ENCODE results near the gene SH3PXD2B. TPM values are rescaled to one million over a fixed set of nuclear protein-coding genes. Genes with fewer than 3 reads are reported as not detected.

Gene SH3PXD2B
- polyA plus RNA-seq, 3 donors, result 0.19 to 0.77 (median 0.31) TPM

GRCh38 chr5:172336264-172336663 is 118.1 kb downstream of the SH3PXD2B start:
- no peaks in the 10 kb centered on the region for H3K9me3 Mint-ChIP-seq
- no peak overlapping the region for H3K27ac ChIP-seq (ENCODE audit: low read depth in 1 of 2, low read length in 2 of 2)
- H3K4me2 ChIP-seq (replicated peaks; ENCODE audit: extremely low read depth, low read length, poor library complexity, severe bottlenecking), result no peak overlapping the region
- H3K4me3 Mint-ChIP-seq, result no peak overlapping the region
- no peaks in the 10 kb centered on the region for H3K36me3 ChIP-seq (replicated peaks in 1 of 2; ENCODE audit: control insufficient read depth in 1 of 2, insufficient read depth in 2 of 2, low read length in 2 of 2)
- intact Hi-C loops (cut with micrococcal nuclease), result no loop called here
- H3K4me1 ChIP-seq (ENCODE audit: control insufficient read depth in 1 of 2, insufficient read depth in 2 of 2, low read length in 2 of 2), result no peaks in the 10 kb centered on the region
- 66% methylated on average over 10 of the region's 10 CpGs for WGBS (ENCODE audit: insufficient coverage)
- no peak for TF ChIP-seq CTCF (IDR thresholded peaks at IDR 0.05)
- H3K36me3 Mint-ChIP-seq, result no peaks in the 10 kb centered on the region
- H3K9ac ChIP-seq (ENCODE audit: insufficient read depth, low read length, poor library complexity, severe bottlenecking), result no peak overlapping the region
- H3K27ac Mint-ChIP-seq, result no peak overlapping the region
- no peaks in the 10 kb centered on the region for H3K9me3 ChIP-seq (replicated peaks in 1 of 2; ENCODE audit: control insufficient read depth in 1 of 2, insufficient read depth in 1 of 2, low read length in 2 of 2)
- no peaks in the 10 kb centered on the region for H4K20me1 ChIP-seq (ENCODE audit: insufficient read depth, low read length)
- H3K27me3 Mint-ChIP-seq (ENCODE audit: low read depth in 3 of 3), result peaks cover 2 to 8% (median 4%) of the 10 kb centered on the region in 3 donors
- H3K27me3 ChIP-seq (ENCODE audit: control insufficient read depth in 2 of 2, insufficient read depth in 2 of 2, low read length in 2 of 2), result no peaks in the 10 kb centered on the region
- no peak overlapping the region for H2AFZ ChIP-seq (ENCODE audit: insufficient read depth, low read depth, low read length, poor library complexity, severe bottlenecking)
- H3K4me1 Mint-ChIP-seq, result no peaks in the 10 kb centered on the region
- DNase-seq, result no peak
- no peak overlapping the region for H3K4me3 ChIP-seq (replicated peaks in 1 of 3; ENCODE audit: low read depth in 2 of 3, low read length in 3 of 3)
- H3K79me2 ChIP-seq (ENCODE audit: insufficient read depth, low read length), result no peaks in the 10 kb centered on the region

GRCh38 chr5:172335721-172336120 is 118.6 kb downstream of the SH3PXD2B start:
- peaks cover 2 to 8% (median 4%) of the 10 kb centered on the region in 3 donors for H3K27me3 Mint-ChIP-seq (ENCODE audit: low read depth in 3 of 3)
- Histone ChIP-seq H3K4me2 (replicated peaks; ENCODE audit: extremely low read depth, low read length, poor library complexity, severe bottlenecking) (no peak overlapping the region), H3K27ac (ENCODE audit: low read depth in 1 of 2, low read length in 2 of 2) (no peak overlapping the region), H3K4me3 (replicated peaks in 1 of 3; ENCODE audit: low read depth in 2 of 3, low read length in 3 of 3) (no peak overlapping the region), H3K4me1 (ENCODE audit: control insufficient read depth in 1 of 2, insufficient read depth in 2 of 2, low read length in 2 of 2) (no peaks in the 10 kb centered on the region), H2AFZ (ENCODE audit: insufficient read depth, low read depth, low read length, poor library complexity, severe bottlenecking) (no peak overlapping the region), H3K9ac (ENCODE audit: insufficient read depth, low read length, poor library complexity, severe bottlenecking) (no peak overlapping the region), H3K9me3 (replicated peaks in 1 of 2; ENCODE audit: control insufficient read depth in 1 of 2, insufficient read depth in 1 of 2, low read length in 2 of 2) (no peaks in the 10 kb centered on the region), H4K20me1 (ENCODE audit: insufficient read depth, low read length) (no peaks in the 10 kb centered on the region), H3K79me2 (ENCODE audit: insufficient read depth, low read length) (no peaks in the 10 kb centered on the region), H3K27me3 (ENCODE audit: control insufficient read depth in 2 of 2, insufficient read depth in 2 of 2, low read length in 2 of 2) (no peaks in the 10 kb centered on the region), H3K36me3 (replicated peaks in 1 of 2; ENCODE audit: control insufficient read depth in 1 of 2, insufficient read depth in 2 of 2, low read length in 2 of 2) (no peaks in the 10 kb centered on the region)
- no peak overlapping the region for H3K27ac Mint-ChIP-seq
- DNase-seq, result no peak
- intact Hi-C loops (cut with micrococcal nuclease), result no loop called here
- no peak for TF ChIP-seq CTCF (IDR thresholded peaks at IDR 0.05)
- H3K4me3 Mint-ChIP-seq, result no peak overlapping the region
- H3K36me3 Mint-ChIP-seq, result no peaks in the 10 kb centered on the region
- 83% methylated on average over 1 of the region's 4 CpGs for WGBS (ENCODE audit: insufficient coverage)
- H3K9me3 Mint-ChIP-seq, result no peaks in the 10 kb centered on the region
- H3K4me1 Mint-ChIP-seq, result no peaks in the 10 kb centered on the region

Measured in CD14-positive monocyte (primary cell).